ENCODE measurements around the gene SLC41A3.

GRCh38 chr3:126056088-126056487 lies 27.8 kb downstream of the SLC41A3 start:
- TF ChIP-seq CTCF (IDR thresholded peaks at IDR 0.05) = no peak
- no peak for TF ChIP-seq ZFX (IDR thresholded peaks at IDR 0.05; ENCODE audit: borderline replicate concordance)

Data from 22Rv1 (cell line).